ENCODE data around the gene COQ8A. TPM values are rescaled to one million over a fixed set of nuclear protein-coding genes. Genes with fewer than 3 reads are reported as not detected.

COQ8A gene
- total and polyA plus RNA-seq, 2 experiments from 2014 or later: 25.2 to 37.4 TPM

- TF ChIP-seq ETS1 (IDR thresholded peaks at IDR 0.05) (no peak), ZNF331 (CRISPR knock-in tag; IDR thresholded peaks at IDR 0.05; ENCODE audit: low read depth) (no peak), EZH2 (IDR thresholded peaks at IDR 0.05; ENCODE audit: low read depth, unreplicated experiment) (no peak), STAT1 (IDR thresholded peaks at IDR 0.05; ENCODE audit: unreplicated experiment) (no peak)
Observed at GRCh38 chr1:226981838-226982237, 41.7 kb downstream of the COQ8A start (continued).

GRCh38 chr1:226982451-226983177 lies 42.5 kb downstream of the COQ8A start:
- Mint-ChIP-seq H3K27ac (no peak overlapping the region), H3K36me3 (ENCODE audit: low read depth) (peaks cover 17% of the 10 kb centered on the region), H3K27me3 (ENCODE audit: insufficient read depth, low read depth, poor library complexity) (peaks cover 15% of the 10 kb centered on the region), H3K4me1 (peaks cover 2% of the 10 kb centered on the region; the same call in 2 of the 3 replicates), H3K9me3 (no peaks in the 10 kb centered on the region), H3K4me3 (no peak overlapping the region)
- no peaks in the 10 kb centered on the region for H3K4me1 ChIP-seq (ENCODE audit: insufficient read depth)
- no peaks in the 10 kb centered on the region for H3K27me3 ChIP-seq (ENCODE audit: insufficient read depth)
- H3K27ac ChIP-seq (ENCODE audit: low read depth): no peak overlapping the region
- H4K20me1 ChIP-seq (replicated peaks; ENCODE audit: insufficient read depth): no peaks in the 10 kb centered on the region
- DNase-seq (ENCODE audit: low spot score) (no peak), ATAC-seq (no peak)
- no peaks in the 10 kb centered on the region for H3K79me2 ChIP-seq (replicated peaks; ENCODE audit: insufficient read depth)
- no peaks in the 10 kb centered on the region for H3K36me3 ChIP-seq (ENCODE audit: insufficient read depth)
- H3K9me2 ChIP-seq (ENCODE audit: insufficient read depth): no peaks in the 10 kb centered on the region
- no peak overlapping the region for H3K4me2 ChIP-seq
- H3F3A ChIP-seq (replicated peaks; ENCODE audit: low read depth): no peaks in the 10 kb centered on the region
- no peak overlapping the region for H3K4me3 ChIP-seq
- no peak overlapping the region for H2AFZ ChIP-seq
- TF ChIP-seq JUNB (IDR thresholded peaks at IDR 0.05; ENCODE audit: unreplicated experiment): no peak
- TF ChIP-seq CTCF (conservative IDR thresholded peaks at IDR 0.05; ENCODE audit: low read depth in 2 of 2): no peak
- TF ChIP-seq ZNF462 (CRISPR knock-in tag; IDR thresholded peaks at IDR 0.05): no peak
- no peak for TF ChIP-seq EZH2phosphoT487 (IDR thresholded peaks at IDR 0.05; ENCODE audit: unreplicated experiment)
- no peak for TF ChIP-seq REST (IDR thresholded peaks at IDR 0.05; ENCODE audit: unreplicated experiment)
- TF ChIP-seq ZNF331 (CRISPR knock-in tag; IDR thresholded peaks at IDR 0.05; ENCODE audit: low read depth): no peak
- no peak for TF ChIP-seq EZH2 (IDR thresholded peaks at IDR 0.05; ENCODE audit: low read depth, unreplicated experiment)
- TF ChIP-seq ETS1 (IDR thresholded peaks at IDR 0.05): no peak
